Esophagus (tissue), 2 donors: ENCODE measurements around the gene TEX54. TPM values are rescaled to one million over a fixed set of nuclear protein-coding genes. Genes with fewer than 3 reads are reported as not detected.
A peak's percentile ranks its signal among the peaks of the same experiment; 100 is the strongest.

Experiments
- H3K27ac ChIP-seq, 2 donors: one replicate each; pipeline ENCODE4 v1.5.1; 2013; ENCODE audit warnings: low read depth in 2 of 2, mild to moderate bottlenecking in 2 of 2, inconsistent platforms in 1 of 2, low read length in 1 of 2, moderate library complexity in 1 of 2
- H3K27me3 ChIP-seq, 2 donors: one replicate each; pipeline ENCODE4 v1.6.1; 2013; ENCODE audit warnings: low read length in 2 of 2, control low read depth in 1 of 2, mild to moderate bottlenecking in 1 of 2; ENCODE audit not compliant: insufficient read depth in 2 of 2, control insufficient read depth in 1 of 2
- H3K36me3 ChIP-seq, 2 donors: one replicate each; pipeline ENCODE4 v1.6.1; 2013; ENCODE audit warnings: low read length in 1 of 2; ENCODE audit not compliant: control insufficient read depth in 2 of 2, insufficient read depth in 2 of 2
- H3K4me1 ChIP-seq, 2 donors: one replicate each; pipeline ENCODE4 v1.6.1; 2013; ENCODE audit warnings: low read length in 1 of 2; ENCODE audit not compliant: control insufficient read depth in 2 of 2, insufficient read depth in 2 of 2
- H3K4me3 ChIP-seq, 2 donors: one replicate each; pipeline ENCODE4 v1.5.1; 2013; ENCODE audit warnings: low read length in 2 of 2, mild to moderate bottlenecking in 2 of 2, low read depth in 1 of 2, moderate library complexity in 1 of 2
- H3K9me3 ChIP-seq, 2 donors: one replicate each; pipeline ENCODE4 v1.6.1; 2013; ENCODE audit warnings: mild to moderate bottlenecking in 2 of 2, low read depth in 1 of 2, low read length in 1 of 2, moderate library complexity in 1 of 2; ENCODE audit not compliant: control insufficient read depth in 2 of 2, insufficient read depth in 1 of 2
- WGBS, 2 donors: extraction: QIAGEN DNeasy Blood & Tissue Kit; methylation state at CpG; one replicate each; pipeline ENCODE4 v1.1.7; 2013; 5-methylcytosine and 5-hydroxymethylcytosine counted together
- polyA plus RNA-seq, 2 donors: library from polyadenylated mRNA; stranded (reverse); fragments of 200-250 nt; gene quantifications; one replicate each; pipeline ENCODE4 v1.2.3, GENCODE V29; 2013
- donor health status: healthy with polysubstance abuse.
- donor health status: Bipolar disorder and iron deficiency.

The TEX54 gene
- polyA plus RNA-seq, 2 donors = not detected

GRCh38 chr11:62791501-62792201, 41.0 kb downstream of the TEX54 start, which contains the start of gene TMEM223:
TSS of gene TMEM223 (minus strand) at chr11:62792006. CDS start at chr11:62791994, 12 bp downstream.
- Histone ChIP-seq H3K9me3 (no peaks in the 10 kb centered on the region), H3K36me3 (peaks cover 11 to 33% of the 10 kb centered on the region in 2 donors), H3K27ac (peak within 1 kb of the TSS; percentile 83 to 96), H3K4me3 (peak within 1 kb of the TSS; percentile 94 to 99), H3K27me3 (no peaks in the 10 kb centered on the region), H3K4me1 (peaks cover 5 to 9% of the 10 kb centered on the region in 2 donors)
- WGBS, 2 donors = 0% methylated on average over 50 to 58 of the region's 58 CpGs

GRCh38 chr11:62789576-62789975, 43.1 kb downstream of the TEX54 start:
- Histone ChIP-seq H3K4me3 (no peak overlapping the region), H3K4me1 (peaks cover 8 to 9% of the 10 kb centered on the region in 2 donors), H3K27me3 (no peaks in the 10 kb centered on the region), H3K9me3 (no peaks in the 10 kb centered on the region), H3K27ac (peak overlapping the region in 1 of 2 donors; percentile 47), H3K36me3 (peaks cover 0 to 19% of the 10 kb centered on the region in 2 donors)
- WGBS, 2 donors = 58 to 59% methylated on average over 3 of the region's 3 CpGs

- Histone ChIP-seq H3K4me3 (peak overlapping the region in 1 of 2 donors; percentile 11), H3K9me3 (no peaks in the 10 kb centered on the region), H3K27me3 (no peaks in the 10 kb centered on the region), H3K27ac (peak overlapping the region in 1 of 2 donors; percentile 35), H3K36me3 (peaks cover 0 to 15% of the 10 kb centered on the region in 2 donors), H3K4me1 (peaks cover 8 to 9% of the 10 kb centered on the region in 2 donors)
- WGBS, 2 donors = 60 to 75% methylated on average over 5 of the region's 5 CpGs
Measured at GRCh38 chr11:62788991-62789390, 43.6 kb downstream of the TEX54 start.

GRCh38 chr11:62787005-62787759, 45.5 kb downstream of the TEX54 start, which contains the start of gene TMEM179B:
TSS of gene TMEM179B (plus strand) at chr11:62787402. CDS start at chr11:62787432, 30 bp downstream.
- Histone ChIP-seq H3K4me1 (peaks cover 5% of the 10 kb centered on the region in 2 donors), H3K27ac (peak within 1 kb of the TSS; percentile 99 to 100), H3K4me3 (peak within 1 kb of the TSS; percentile 79 to 89), H3K9me3 (no peaks in the 10 kb centered on the region), H3K36me3 (peaks cover 0 to 15% of the 10 kb centered on the region in 2 donors), H3K27me3 (no peaks in the 10 kb centered on the region)
- WGBS, 2 donors = 0% methylated on average over 86 to 88 of the region's 88 CpGs

GRCh38 chr11:62786318-62787004, 46.2 kb downstream of the TEX54 start:
- Histone ChIP-seq H3K9me3 (no peaks in the 10 kb centered on the region), H3K27ac (peak overlapping the region; percentile 99 to 100), H3K4me3 (peak overlapping the region; percentile 79 to 89), H3K36me3 (peaks cover 0 to 18% of the 10 kb centered on the region in 2 donors), H3K27me3 (no peaks in the 10 kb centered on the region), H3K4me1 (peaks cover 2 to 4% of the 10 kb centered on the region in 2 donors)
- WGBS, 2 donors = 1% methylated on average over 48 to 51 of the region's 51 CpGs

- peaks cover 0 to 4% of the 10 kb centered on the region in 2 donors for H3K4me1 ChIP-seq
- H3K36me3 ChIP-seq = peaks cover 0 to 19% of the 10 kb centered on the region in 2 donors
- H3K27ac ChIP-seq = no peak overlapping the region
- no peak overlapping the region for H3K4me3 ChIP-seq
- no peaks in the 10 kb centered on the region for H3K27me3 ChIP-seq
- WGBS, 2 donors = 93 to 97% methylated on average over 7 of the region's 7 CpGs
- H3K9me3 ChIP-seq = no peaks in the 10 kb centered on the region
Measured at GRCh38 chr11:62782753-62783152, 49.9 kb downstream of the TEX54 start.

Other genes starting within 250 kb of the TEX54 start
- 10 to 100 TPM in 1 of 2 donors, 1 to 10 TPM in 1; 9.0 to 15.2 TPM for gene TUT1, start 241.3 kb downstream of the TEX54 start, polyA plus RNA-seq
- gene MTA2, start 231.0 kb downstream of the TEX54 start, polyA plus RNA-seq = 10 to 100 TPM; 76.2 to 90.4 TPM
- gene EML3, start 220.1 kb downstream of the TEX54 start, polyA plus RNA-seq = 100 to 1,000 TPM in 1 of 2 donors, 10 to 100 TPM in 1; 79.0 to 107 TPM
- gene ROM1, start 219.6 kb downstream of the TEX54 start, polyA plus RNA-seq = 10 to 100 TPM in 1 of 2 donors, 1 to 10 TPM in 1; 7.4 to 10.5 TPM
- gene B3GAT3, start 210.9 kb downstream of the TEX54 start, polyA plus RNA-seq = 10 to 100 TPM; 14.9 to 25.4 TPM
- gene GANAB, start 186.2 kb downstream of the TEX54 start, polyA plus RNA-seq = 10 to 100 TPM; 59.8 to 71.6 TPM
- 10 to 100 TPM in 1 of 2 donors, 1 to 10 TPM in 1; 4.8 to 10.1 TPM for gene INTS5, start 179.5 kb downstream of the TEX54 start, polyA plus RNA-seq
- 10 to 100 TPM; 71.9 to 96.9 TPM for gene C11orf98, start 167.6 kb downstream of the TEX54 start, polyA plus RNA-seq
- gene CSKMT, start 167.5 kb downstream of the TEX54 start, polyA plus RNA-seq = 10 to 100 TPM; 15.4 to 32.2 TPM
- gene UQCC3, start 161.2 kb downstream of the TEX54 start, polyA plus RNA-seq = 10 to 100 TPM; 16.5 to 23.2 TPM
- 1 to 10 TPM; 2.7 to 5.2 TPM for gene LBHD1, start 160.6 kb downstream of the TEX54 start, polyA plus RNA-seq
- gene UBXN1, start 153.8 kb downstream of the TEX54 start, polyA plus RNA-seq = 100 to 1,000 TPM; 109 to 127 TPM
- gene LRRN4CL, start 143.3 kb downstream of the TEX54 start, polyA plus RNA-seq = 1 to 10 TPM; 1.4 to 2.4 TPM
- 10 to 100 TPM; 33.9 to 58.9 TPM for gene BSCL2, start 125.4 kb downstream of the TEX54 start, polyA plus RNA-seq
- gene GNG3, start 125.2 kb downstream of the TEX54 start, polyA plus RNA-seq = under 1 TPM; 0.04 to 0.24 TPM
- gene HNRNPUL2, start 105.4 kb downstream of the TEX54 start, polyA plus RNA-seq = 10 to 100 TPM; 27.5 to 27.9 TPM
- 10 to 100 TPM; 13.3 to 31.1 TPM for gene TTC9C, start 104.4 kb downstream of the TEX54 start, polyA plus RNA-seq
- 1 to 10 TPM; 1.9 to 4.0 TPM for gene ZBTB3, start 78.7 kb downstream of the TEX54 start, polyA plus RNA-seq
- 10 to 100 TPM; 43.2 to 94.0 TPM for gene POLR2G, start 71.3 kb downstream of the TEX54 start, polyA plus RNA-seq
- 10 to 100 TPM; 17.0 to 21.6 TPM for gene TAF6L, start 61.4 kb downstream of the TEX54 start, polyA plus RNA-seq
- 10 to 100 TPM; 30.5 to 41.2 TPM for gene TMEM179B, start 45.4 kb downstream of the TEX54 start, polyA plus RNA-seq
- gene TMEM223, start 40.8 kb downstream of the TEX54 start, polyA plus RNA-seq = 10 to 100 TPM; 13.8 to 19.7 TPM
- gene NXF1, start 27.4 kb downstream of the TEX54 start, polyA plus RNA-seq = 10 to 100 TPM; 77.9 to 84.7 TPM
- gene STX5, start 790 bp downstream of the TEX54 start, polyA plus RNA-seq = 10 to 100 TPM; 14.5 to 25.2 TPM
- gene WDR74, start 6.7 kb upstream of the TEX54 start, polyA plus RNA-seq = 10 to 100 TPM; 44.0 to 44.6 TPM
- 100 to 1,000 TPM in 1 of 2 donors, 10 to 100 TPM in 1; 90.5 to 146 TPM for gene SLC3A2, start 48.1 kb upstream of the TEX54 start, polyA plus RNA-seq
- gene CHRM1, start 88.5 kb upstream of the TEX54 start, polyA plus RNA-seq = under 1 TPM in 1 of 2 donors, not detected in 1; 0.01 TPM
- not detected for gene SLC22A6, start 152.1 kb upstream of the TEX54 start, polyA plus RNA-seq
- gene SLC22A8, start 183.0 kb upstream of the TEX54 start, polyA plus RNA-seq = not detected